ENCODE results near the gene HOXB5.

Gene HOXB5

DNA sequence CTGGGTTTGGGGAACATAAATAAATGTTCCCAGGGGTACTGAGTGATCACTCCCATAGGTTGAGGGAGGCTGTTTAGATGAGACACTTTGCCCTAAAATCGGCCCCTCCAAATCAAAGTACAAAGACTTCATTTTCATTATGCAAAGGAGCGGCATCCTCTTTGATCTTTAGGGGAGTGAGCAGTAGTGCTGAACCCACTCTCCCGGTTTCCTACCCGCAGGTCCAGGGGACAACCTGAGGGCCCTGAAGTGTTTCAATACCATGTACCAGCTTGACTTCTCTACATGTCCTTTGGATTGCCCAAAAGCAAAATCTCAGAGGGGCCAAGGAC is 7.6 kb upstream of the HOXB5 start:
- no peak for DNase-seq

DNA sequence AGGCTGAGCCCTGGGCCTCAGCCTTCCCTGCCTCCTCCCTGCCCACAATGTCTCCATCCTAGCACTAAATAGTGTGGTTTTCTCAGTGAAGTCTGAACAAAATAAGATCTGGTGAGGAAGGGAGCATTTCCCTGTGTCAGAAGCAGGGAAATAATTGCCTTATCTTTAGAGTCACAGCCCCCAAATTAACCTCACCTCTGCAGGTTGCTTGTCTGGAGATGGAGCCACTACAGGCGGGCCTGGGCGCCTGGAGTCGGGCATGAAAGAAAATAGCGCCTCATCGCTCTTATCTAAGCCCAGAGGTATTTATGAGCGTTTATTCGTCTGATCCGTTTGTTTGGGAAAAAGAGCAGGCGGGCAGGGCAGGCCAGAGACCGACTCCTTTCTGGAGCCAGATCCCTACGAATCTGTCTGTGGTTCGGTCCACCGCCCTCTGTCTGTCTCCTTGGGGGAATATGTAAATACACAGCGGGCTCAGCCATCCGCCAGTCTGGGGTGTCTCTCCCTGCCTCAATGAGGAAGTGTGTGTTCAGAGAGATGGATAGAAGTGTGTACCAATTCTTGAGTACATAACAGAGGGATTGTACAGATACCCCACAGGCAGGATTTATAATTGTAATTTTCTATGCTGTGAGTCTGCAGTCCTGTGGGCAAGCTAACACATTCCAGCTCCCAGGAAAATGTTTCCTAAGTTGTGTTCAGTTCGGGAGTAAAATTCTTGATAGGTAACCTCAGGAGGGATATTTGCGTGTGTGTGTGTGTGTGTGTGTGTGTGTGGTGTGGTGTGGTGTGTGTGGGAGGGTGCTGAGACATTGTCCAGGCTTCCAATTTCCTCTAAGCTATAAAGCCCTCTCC is 6.9 kb upstream of the HOXB5 start:
- DNase-seq: no peak

DNA sequence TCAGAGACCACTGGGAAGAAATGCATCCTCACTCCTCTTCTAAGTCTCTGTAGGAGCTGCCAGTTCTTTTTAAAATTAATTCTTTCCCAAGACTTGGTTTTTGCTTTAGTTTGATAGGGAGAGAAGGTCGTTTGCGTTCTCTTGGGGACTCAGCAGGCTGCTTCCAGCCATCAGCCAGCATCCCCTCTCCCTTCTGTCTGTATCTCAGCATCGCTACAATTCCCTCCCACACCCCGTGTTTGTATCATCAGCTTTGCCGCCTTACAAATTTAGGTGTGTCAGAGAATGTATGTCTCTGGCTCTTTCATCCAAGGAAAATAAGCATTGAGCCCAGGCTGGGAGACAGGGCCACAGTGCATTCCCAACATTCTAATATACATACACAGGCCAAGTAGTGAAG is 5.8 kb upstream of the HOXB5 start:
- DNase-seq: no peak

DNA sequence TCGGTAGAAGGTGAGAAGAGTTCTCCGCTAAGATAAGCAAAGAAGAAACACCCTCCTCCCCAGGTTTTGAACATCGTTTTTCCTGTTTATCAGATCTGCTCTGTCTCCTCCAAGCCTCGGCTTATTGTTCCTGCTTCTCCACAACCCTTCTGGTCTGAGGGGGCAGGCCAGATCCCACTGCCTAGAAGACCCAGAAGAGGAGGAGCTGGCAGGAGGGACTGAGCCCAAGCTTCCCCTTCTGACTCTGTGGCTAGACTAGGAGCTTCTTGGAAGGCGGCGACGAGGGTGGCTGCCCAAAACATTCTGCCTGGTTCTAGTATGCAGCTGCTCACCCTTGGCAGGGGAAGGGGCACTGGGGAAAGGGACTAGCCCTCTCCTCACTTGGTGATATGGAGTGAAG is 5.2 kb upstream of the HOXB5 start:
- no peak for DNase-seq

DNA sequence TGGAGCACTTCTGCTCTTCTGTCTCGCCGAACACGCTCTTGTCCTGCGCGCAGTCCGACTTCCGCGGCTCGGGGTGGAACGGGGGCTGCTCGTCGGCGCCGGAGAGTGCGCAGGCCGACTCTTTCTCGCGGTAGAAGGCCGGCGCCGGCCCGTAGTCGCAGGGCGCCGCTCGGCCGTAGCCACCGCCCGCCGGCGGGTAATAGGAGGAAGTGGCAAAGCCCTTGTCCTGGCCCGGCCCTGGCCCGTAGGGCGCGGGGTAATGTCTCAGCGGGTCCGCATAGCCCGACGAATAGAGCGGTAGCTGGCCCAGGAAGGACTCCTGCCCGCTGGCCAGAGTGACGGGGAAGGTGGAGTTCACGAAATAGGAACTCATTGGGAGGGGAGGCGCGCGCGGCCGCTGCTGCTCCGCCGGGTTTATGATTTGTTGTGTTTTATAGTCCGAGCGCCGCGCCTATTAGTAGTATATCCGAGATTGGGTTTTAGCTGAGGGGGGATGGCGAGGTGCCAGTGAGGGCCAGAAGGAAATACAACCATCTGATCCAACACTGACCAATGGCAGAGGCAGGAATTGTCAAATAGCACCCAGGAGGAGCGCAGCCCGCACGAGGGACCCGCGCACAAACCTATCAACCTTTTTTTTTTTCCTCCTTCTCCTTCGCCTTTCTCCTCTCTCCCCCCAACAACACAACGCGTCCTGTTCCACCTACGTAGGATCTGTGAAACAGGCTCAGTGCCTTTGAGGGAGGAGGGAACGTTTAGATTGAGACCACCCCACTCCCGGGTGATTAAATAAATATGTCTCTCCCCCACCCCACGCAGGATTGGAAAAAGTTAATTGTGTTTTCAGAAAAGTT is 4.4 kb upstream of the HOXB5 start:
- no peak for DNase-seq

DNA sequence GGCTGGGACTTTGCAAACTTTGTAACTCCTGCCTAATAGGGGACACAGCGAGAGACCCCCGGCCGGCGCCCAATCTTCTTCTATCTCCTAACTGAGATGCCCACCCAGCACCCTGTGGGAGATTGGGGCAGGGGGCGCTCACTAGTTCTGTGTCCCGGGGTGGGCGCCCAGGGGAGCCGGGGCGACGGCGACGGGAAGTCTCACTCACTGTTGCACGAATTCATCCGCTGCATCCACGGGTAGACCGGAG is 3.9 kb upstream of the HOXB5 start:
- DNase-seq: peak in 1 of 2 donors; percentile 46

GRCh38 chr17:48596735-48597527 is 3.4 kb upstream of the HOXB5 start:
- DNase-seq: no peak

DNA sequence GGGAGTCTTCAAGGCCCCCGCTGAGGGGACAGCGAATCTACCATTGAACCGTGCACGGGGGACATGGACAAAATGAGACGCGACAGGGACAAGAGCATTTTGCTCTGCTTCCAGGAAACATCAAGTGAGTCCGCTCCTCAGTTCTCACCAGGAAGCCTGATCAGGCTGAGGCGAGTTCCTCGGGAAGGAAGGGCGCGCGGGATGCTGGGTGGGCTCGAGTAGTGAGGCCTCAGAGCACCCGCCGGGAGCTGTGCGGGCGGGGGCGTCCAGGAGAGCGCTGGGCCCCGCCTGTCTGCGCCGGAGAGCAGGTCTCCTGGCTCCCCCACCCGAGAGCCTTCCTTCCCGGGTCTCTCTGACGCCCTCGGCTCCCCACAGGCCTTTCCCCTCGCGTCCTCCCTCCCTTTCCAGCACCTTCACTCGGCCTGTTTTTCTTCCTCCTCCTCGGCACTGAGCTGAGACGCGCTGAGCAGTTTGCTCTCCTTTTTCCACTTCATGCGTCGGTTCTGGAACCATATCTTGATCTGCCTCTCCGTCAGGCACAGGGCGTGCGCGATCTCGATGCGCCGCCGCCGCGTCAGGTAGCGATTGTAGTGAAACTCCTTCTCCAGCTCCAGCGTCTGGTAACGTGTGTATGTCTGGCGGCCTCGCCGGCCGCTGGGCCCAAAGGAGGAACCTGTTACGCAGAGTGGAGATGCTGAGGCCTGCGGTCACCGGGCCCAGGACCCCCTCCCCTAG is 2.6 kb upstream of the HOXB5 start:
- no peak for DNase-seq

DNA sequence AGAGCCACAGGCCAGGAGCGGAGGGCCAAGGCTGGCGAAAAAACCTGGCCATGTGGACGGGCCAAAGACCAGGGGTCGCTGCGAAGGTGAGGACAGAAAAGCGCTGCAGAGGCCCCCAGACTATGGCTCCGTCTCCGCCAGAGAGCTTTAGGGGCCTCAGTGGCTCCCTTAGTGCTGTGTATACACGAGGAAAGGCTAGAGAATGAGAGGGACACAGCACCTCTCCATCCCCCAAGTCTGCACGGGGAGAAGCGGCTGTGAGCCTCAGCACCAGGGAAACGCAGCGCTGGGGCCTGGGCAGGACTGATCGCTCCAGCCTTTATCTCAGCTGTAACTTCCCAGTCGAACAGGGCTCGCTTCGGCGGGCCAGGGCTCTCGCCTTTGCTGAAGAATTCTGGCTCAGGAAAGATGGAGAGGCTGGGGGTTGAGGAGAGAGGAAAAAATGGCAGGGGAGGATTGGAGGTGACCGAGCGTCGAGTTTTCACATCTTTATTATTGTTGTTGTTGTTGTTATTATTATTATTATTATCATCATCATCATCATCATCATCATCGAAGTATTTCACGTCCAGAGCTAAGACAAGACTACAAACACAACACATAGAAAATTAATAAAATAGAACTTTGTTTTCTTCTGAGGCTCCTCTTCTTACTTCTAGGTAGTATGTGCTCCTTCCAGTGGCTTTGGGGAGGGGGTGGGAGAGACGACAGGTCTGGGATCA is 1.9 kb upstream of the HOXB5 start:
- DNase-seq: no peak

- no peak for DNase-seq
Observed at GRCh38 chr17:48594538-48595277, 1.1 kb upstream of the HOXB5 start.

GRCh38 chr17:48593840-48594537 is 410 bp upstream of the HOXB5 start:
- DNase-seq: peak; percentile 70 to 81

DNA sequence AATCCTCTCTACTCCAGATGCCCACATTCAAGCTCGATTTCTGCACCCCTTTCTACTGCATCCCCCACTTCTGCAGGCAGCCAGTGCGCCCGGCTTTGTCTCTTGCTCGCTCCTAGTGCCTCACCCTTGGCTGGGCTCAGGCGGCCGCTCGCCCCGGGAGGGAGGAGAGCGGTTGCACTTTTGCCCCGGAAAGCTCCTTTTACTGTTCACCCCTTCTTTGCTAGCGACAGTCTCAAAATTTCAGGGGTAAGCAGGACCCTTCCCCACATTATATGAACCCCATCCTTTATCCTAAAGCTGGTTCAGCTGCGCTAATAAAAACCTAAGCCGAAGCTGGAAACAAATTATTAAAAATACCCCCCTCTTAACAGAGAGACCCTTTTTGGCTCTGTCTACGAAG is 1.0 kb downstream of the HOXB5 start:
- DNase-seq: no peak

DNA sequence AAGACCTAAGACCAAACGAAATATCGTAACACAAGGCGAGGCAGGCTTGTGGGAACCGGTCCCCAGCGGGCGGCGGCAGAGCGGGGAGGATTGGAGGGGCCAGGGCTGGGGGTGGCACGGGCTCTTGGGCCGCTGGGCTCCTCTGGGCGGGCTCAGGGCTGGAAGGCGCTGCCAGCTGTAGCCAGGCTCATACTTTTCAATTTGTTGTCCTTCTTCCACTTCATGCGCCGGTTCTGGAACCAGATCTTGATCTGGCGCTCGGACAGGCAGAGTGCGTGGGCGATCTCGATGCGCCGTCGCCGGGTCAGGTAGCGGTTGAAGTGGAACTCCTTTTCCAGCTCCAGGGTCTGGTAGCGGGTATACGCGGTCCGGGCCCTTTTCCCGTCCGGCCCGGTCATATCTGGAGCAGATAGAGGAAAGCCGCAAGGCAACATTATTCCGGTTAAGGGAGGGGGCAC is 1.5 kb downstream of the HOXB5 start:
- no peak for DNase-seq

DNA sequence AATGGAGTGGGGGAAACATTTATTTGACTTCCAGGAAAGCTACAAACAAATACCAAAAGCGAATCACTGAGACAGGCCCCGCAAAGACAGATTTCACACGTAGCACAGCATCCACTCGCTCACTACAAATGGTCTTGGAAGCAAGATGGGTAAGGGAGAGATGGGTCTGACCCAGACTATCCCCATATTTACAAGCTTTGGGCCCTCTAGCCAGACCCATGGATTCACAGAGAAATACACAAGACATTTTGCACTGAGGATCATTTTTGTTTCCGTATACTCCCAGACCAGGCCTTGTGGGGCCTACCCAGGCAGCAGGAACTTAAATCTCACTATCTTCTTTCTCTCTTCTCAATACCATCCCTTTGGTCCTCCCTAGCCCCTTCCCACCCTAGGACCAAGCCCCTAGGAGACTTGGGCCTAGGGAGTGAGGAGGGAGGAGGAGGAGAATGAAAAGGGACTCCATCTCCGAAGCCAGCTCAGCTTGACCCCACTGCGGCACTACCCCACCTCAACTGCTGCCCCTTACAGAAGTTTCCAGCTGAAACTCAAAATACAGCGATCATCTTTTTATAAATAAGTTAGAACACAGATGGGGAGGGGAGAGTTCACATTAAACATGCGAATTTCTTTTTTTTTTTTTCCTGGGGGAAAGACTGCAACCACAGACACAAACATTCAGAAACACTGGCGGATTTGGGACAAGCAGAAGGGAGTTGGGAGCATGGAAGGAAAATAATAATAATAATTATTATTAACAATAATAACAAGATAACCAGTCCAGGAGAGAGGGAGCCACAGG is 2.1 kb downstream of the HOXB5 start:
- DNase-seq: no peak

DNA sequence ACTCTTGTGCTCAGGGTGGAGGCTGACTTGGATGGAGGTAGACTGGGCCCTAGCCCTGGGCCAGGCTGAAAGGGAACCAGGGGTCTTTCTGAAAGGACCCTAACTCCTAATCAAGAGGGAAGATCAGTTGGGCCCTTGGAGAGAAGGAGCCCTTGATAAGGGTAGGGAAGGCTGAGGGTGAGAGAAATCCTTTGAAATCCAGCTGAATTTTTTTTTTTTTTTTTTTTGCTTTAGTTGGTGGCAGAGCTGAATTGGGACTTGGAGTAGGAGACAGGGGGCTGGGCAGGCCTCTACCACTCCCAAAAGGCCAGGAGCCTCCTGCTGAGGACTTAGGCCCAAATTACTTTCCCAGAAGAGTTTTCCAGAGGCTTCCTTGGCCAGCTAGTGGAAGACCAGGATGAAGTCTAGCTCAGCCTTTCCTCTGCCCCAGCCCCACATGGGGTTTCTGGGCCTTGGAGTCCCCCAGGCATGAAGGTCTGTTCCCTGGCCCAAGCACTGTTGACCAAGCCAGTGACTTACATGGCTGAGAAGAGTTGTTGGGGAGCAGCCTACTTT is 2.9 kb downstream of the HOXB5 start:
- DNase-seq: no peak

DNA sequence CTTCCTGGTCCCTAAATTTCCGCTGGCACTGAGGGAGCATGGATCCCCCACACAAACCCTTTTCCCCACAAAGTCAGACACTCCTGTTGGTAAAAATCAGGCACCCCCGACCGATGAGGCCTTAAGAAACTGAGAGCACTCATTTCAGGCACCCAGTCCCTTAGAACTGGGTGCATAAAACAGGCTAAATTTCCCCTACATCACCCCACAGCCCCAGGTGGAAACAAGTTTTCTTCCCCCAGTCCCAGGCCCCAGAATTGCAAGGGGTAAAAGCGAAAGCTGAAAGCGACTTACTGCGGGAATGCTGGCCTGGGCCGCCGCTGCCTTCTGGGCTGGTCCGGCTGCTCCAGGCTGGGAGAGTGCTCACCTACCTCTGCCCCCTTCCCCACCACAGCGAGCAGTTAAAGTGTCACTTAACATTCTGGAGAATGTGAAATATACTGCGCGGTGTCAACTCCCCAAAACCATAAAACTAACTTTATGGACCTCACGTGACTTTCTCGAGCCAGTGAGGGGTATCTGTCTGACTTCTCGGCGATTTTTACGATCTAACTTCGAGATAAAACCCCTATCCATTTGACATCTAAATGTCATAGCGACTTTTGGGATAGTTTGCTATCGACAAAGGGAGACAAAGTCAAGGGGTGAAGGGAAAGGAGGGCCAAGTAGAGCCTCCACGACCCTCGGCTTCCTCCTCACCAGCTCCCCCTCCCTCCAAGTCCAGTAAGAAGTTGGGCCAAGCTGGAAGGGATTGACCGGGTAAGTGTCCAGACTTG is 3.6 kb downstream of the HOXB5 start, which contains the start of gene HOXB3:
HOXB3 (minus strand) TSS at position 411 of the 776 bp plus-strand sequence. CDS start 37,767 bp downstream, outside the sequence.
- no peak for DNase-seq

- DNase-seq: no peak
Observed at GRCh38 chr17:48589060-48589830, 4.3 kb downstream of the HOXB5 start.

DNA sequence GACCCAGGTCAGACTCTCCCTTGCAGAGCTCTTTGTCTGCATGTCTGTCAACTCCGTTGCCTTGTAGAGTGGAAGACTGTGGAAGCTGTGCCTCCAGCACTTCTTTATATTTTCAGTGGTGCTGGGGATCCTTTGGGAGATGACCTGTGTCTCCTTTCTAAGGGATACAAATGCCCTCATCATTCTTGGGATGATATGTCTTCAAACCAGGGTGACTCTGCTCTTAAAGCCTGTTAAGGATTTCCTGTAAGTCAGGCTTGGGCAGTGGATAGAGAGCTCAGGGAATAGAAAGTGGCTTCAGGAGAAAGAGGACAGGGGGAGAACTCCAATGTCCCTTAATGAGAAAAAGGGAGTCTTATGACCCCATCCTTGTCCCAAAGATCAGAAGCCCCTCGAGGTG is 5.1 kb downstream of the HOXB5 start:
- no peak for DNase-seq

Data from activated CD4-positive, alpha-beta T cell treated with anti-CD3 and anti-CD28 coated beads for 4 hours (primary cell).